Fibroblast of mammary gland (primary cell): ENCODE measurements around the gene KIAA0825.

Experiments used
- DNase-seq: peaks from one replicate; pipeline ENCODE4 v3.0.0-alpha.2; 2010; ENCODE audit warnings: low read depth
- H3K4me3 ChIP-seq: 2 replicates; pipeline ENCODE4 v1.5.1; 2011; ENCODE audit warnings: low read depth, mild to moderate bottlenecking, low read length, moderate library complexity; ENCODE audit not compliant: control insufficient read depth
- TF ChIP-seq, protein P1 (sequence below): conservative IDR thresholded peaks from 2 replicates; pipeline ENCODE4 v1.5.1; 2011; ENCODE audit warnings: low read depth, low read length, inconsistent platforms; ENCODE audit not compliant: control insufficient read depth, insufficient read depth

KIAA0825 gene

DNA sequence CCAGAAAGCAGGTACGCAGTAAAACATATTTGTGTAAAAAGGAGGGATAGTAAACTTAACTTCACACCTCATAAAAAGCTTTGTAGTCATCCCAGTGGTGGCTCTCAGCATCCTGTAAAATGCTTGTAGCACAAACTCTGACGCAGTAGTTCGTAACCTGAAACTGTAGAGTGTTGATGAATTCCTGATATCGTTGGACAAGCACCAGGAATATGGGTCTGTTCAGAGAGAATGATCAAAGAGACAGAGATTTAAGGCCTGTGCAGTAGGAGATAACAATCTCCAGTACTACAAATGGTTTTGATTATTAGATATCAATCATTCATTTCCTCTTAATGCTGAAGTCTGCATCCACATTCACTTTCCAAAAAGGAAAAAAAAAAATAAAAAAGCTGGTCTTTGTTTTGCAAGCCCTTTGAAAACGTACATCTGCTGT, 148.5 kb downstream of the KIAA0825 start:
- no peak overlapping the region for H3K4me3 ChIP-seq
- TF ChIP-seq, protein P1, sequence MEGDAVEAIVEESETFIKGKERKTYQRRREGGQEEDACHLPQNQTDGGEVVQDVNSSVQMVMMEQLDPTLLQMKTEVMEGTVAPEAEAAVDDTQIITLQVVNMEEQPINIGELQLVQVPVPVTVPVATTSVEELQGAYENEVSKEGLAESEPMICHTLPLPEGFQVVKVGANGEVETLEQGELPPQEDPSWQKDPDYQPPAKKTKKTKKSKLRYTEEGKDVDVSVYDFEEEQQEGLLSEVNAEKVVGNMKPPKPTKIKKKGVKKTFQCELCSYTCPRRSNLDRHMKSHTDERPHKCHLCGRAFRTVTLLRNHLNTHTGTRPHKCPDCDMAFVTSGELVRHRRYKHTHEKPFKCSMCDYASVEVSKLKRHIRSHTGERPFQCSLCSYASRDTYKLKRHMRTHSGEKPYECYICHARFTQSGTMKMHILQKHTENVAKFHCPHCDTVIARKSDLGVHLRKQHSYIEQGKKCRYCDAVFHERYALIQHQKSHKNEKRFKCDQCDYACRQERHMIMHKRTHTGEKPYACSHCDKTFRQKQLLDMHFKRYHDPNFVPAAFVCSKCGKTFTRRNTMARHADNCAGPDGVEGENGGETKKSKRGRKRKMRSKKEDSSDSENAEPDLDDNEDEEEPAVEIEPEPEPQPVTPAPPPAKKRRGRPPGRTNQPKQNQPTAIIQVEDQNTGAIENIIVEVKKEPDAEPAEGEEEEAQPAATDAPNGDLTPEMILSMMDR, result no peak
- peak; percentile 92 for DNase-seq

DNA sequence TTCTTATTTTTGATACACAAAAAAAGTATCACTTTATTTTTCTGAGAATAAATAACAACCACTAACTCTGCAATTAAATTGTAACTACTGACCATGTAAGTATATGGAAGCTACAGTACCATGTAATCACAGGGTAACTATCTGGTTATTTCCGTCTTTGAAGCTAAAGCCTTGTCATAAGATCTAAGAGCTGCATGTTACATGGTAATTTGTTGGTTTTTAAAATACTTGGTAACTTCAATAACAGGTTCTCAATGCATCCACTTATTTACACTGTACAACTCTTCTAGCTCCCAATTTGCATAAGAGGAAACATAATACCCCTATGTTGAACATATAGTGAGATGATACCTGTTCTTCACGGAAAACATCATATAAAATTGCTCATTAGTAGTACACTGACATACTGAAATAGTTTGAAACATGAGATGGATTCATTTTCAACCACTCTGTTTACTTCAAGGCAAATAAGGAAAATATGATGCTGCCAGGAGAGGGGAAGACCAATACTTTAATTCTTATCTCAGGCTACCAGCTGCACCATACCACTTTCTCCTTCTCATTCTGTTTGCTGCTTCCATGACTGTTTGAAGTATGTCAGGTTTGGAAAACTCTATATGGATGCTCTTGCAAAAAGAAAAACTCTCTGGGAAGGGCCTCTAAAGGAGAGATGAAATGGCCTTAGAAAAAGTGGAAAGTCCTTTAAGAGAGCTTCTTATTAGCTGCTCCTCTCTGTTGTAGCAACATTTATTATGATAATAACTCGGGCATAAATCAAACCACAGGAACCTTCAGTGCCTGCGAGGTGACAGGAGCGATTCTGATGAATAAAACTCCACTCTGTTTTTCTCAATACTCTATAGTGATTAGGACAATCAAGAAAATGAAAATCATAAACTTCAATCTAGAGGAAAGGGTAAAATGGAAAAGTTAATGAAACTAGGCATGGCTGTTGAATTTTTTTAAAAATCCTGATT, 150.2 kb downstream of the KIAA0825 start:
- no peak overlapping the region for H3K4me3 ChIP-seq
- no peak for DNase-seq
- TF ChIP-seq, protein P1, result no peak

DNA sequence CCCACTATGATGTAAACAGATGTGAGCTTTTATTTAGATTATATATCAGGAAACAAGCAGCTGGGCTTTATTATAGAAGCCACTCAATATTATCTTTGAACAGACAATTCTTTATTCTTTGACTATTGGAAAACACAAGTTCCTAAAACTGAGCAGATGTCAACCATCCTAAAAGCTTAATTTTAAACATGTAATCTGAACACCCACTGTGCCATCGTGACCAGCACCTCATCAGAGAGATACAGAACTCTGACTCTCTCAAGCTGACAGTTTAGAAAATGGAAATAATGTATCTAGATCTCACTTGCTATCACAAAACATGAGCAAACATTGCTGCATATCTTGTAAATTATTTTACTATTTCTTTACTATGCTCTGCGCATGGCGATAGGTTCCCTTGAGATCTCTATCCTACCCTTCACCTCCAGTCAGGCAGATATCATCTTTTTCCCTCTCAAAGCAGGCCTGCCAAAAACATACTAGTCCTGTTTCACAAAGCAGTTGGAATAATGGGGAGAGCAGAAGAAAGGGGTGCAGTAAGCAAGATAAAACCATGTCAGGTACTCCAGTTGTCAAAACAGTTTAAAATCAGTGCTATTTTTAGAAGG, 151.0 kb downstream of the KIAA0825 start:
- DNase-seq, result no peak
- TF ChIP-seq, protein P1, result no peak

DNA sequence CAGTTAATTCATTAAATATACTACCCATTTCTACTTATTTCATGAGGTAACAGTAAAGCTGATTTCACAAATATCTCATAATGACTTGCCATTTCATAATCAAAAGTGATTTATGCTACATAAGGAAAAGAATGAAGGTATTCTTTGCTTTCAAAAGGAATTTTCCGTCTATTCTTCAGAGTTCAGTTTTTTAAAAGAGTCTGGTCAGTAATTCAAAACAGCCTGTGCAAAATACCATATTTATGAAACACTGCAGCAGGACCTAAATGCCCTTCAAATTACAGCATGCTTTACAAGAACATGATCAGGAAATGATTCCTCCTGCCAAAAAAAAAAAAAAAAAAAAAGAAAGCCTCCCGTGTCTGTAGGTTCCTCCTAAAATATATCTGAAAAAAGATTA, 154.7 kb downstream of the KIAA0825 start:
- no peak overlapping the region for H3K4me3 ChIP-seq
- peak; percentile 73 for DNase-seq
- TF ChIP-seq, protein P1, result no peak

More for the DNA sequence above, 151.0 kb downstream of the KIAA0825 start:
- H3K4me3 ChIP-seq, result no peak overlapping the region

DNA sequence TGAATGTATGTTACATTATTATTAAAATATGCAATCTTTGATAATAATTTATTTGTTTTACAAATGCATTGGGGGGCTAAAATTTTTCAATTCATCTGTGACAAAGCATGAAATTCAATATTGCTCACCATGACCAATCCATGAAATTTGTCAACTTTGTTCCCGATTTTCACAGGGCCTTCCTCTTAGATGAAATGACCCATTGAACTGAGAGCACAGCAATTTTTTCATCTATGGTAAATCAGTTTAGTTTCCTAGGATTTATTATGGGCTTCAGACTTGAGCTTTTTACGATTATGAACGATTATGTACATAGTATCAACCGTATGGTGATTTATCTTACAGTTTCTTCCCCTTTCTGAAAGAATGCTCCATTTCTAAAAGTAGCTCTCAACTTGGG, 157.3 kb downstream of the KIAA0825 start:
- TF ChIP-seq, protein P1, result no peak
- no peak for DNase-seq
- no peak overlapping the region for H3K4me3 ChIP-seq

DNA sequence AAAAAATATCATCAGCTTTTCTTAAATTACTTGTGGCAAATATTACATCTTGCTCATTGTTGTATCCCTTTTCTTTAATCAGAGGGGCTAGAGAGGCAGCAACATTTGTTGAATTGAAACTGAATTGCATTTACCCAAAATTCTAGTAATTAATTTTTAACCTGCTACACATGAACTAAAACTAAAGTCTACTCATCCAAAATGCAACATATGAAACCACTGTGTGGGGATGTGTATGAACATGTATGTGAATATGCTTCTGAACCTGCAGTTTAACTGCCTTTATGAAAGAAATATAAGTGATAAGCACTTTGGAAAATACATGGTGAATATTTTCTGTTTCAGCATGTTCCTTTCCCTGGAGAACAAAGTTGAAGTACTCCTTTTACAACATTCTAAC, 158.5 kb downstream of the KIAA0825 start:
- TF ChIP-seq, protein P1, result no peak
- DNase-seq, result no peak
- H3K4me3 ChIP-seq, result no peak overlapping the region
